ENCODE data around the gene RNF123. TPM values are rescaled to one million over a fixed set of nuclear protein-coding genes. Genes with fewer than 3 reads are reported as not detected.

Gene RNF123
- total and polyA plus RNA-seq, 2 experiments from 2014 or later: 14.6 to 32.5 TPM

GRCh38 chr3:49703956-49704355, 14.6 kb downstream of the RNF123 start (continued):
- TF ChIP-seq ZNF462 (CRISPR knock-in tag; IDR thresholded peaks at IDR 0.05) (no peak), EZH2 (IDR thresholded peaks at IDR 0.05; ENCODE audit: low read depth, unreplicated experiment) (no peak), CREB1 (CRISPR knock-in tag; IDR thresholded peaks at IDR 0.05; ENCODE audit: low read depth) (no peak)

- ATAC-seq (no peak), DNase-seq (ENCODE audit: low spot score) (no peak)
- Histone ChIP-seq H3K9me2 (ENCODE audit: insufficient read depth) (no peaks in the 10 kb centered on the region), H3K4me2 (no peak overlapping the region), H3K27me3 (ENCODE audit: insufficient read depth) (no peaks in the 10 kb centered on the region), H2AFZ (no peak overlapping the region), H4K20me1 (replicated peaks; ENCODE audit: insufficient read depth) (peaks cover 6% of the 10 kb centered on the region), H3K27ac (ENCODE audit: low read depth) (no peak overlapping the region), H3K4me3 (no peak overlapping the region), H3K36me3 (ENCODE audit: insufficient read depth) (no peaks in the 10 kb centered on the region), H3K79me2 (replicated peaks; ENCODE audit: insufficient read depth) (no peaks in the 10 kb centered on the region), H3F3A (replicated peaks; ENCODE audit: low read depth) (no peaks in the 10 kb centered on the region; the same call in 1 of the 2 replicates), H3K4me1 (ENCODE audit: insufficient read depth) (no peaks in the 10 kb centered on the region)
- Mint-ChIP-seq H3K4me1 (peaks cover 18% of the 10 kb centered on the region), H3K9me3 (no peaks in the 10 kb centered on the region), H3K27me3 (ENCODE audit: insufficient read depth, low read depth, poor library complexity) (peaks cover 24% of the 10 kb centered on the region), H3K27ac (no peak overlapping the region), H3K36me3 (ENCODE audit: low read depth) (peaks cover 15% of the 10 kb centered on the region), H3K4me3 (no peak overlapping the region)
- TF ChIP-seq ZNF331 (CRISPR knock-in tag; IDR thresholded peaks at IDR 0.05; ENCODE audit: low read depth) (no peak), POLR2AphosphoS5 (IDR thresholded peaks at IDR 0.05; ENCODE audit: low read depth) (no peak), EZH2phosphoT487 (IDR thresholded peaks at IDR 0.05; ENCODE audit: unreplicated experiment) (no peak), JUNB (IDR thresholded peaks at IDR 0.05; ENCODE audit: unreplicated experiment) (no peak), REST (IDR thresholded peaks at IDR 0.05; ENCODE audit: unreplicated experiment) (no peak), CREB1 (CRISPR knock-in tag; IDR thresholded peaks at IDR 0.05; ENCODE audit: low read depth) (no peak), NANOG (IDR thresholded peaks at IDR 0.05; ENCODE audit: borderline replicate concordance) (no peak), STAT1 (IDR thresholded peaks at IDR 0.05; ENCODE audit: unreplicated experiment) (no peak)
Measured at GRCh38 chr3:49704629-49705028, 15.3 kb downstream of the RNF123 start.

Measured in GM23338 (cell line).